HG03520 (cell line): ENCODE results near the gene MRC2.

Experiments used
- ATAC-seq: cut with Tn5 transposase; IDR thresholded peaks from one replicate; pipeline ENCODE4 v1.9.1; 2021; ENCODE audit warnings: mild to moderate bottlenecking, moderate library complexity; ENCODE audit not compliant: unreplicated experiment

Gene MRC2

GRCh38 chr17:62658136-62658920 lies 30.9 kb downstream of the MRC2 start:
- no peak for ATAC-seq

GRCh38 chr17:62660629-62661118 lies 33.2 kb downstream of the MRC2 start:
- ATAC-seq, result no peak

GRCh38 chr17:62661337-62661736 lies 33.9 kb downstream of the MRC2 start:
- no peak for ATAC-seq

- ATAC-seq, result no peak
Observed at GRCh38 chr17:62662855-62663254, 35.4 kb downstream of the MRC2 start.

- ATAC-seq, result no peak
Observed at GRCh38 chr17:62663304-62663703, 35.8 kb downstream of the MRC2 start.

- no peak for ATAC-seq
Observed at GRCh38 chr17:62664336-62665120, 37.1 kb downstream of the MRC2 start.

GRCh38 chr17:62665599-62665998 lies 38.1 kb downstream of the MRC2 start:
- no peak for ATAC-seq

GRCh38 chr17:62666061-62666800 lies 38.8 kb downstream of the MRC2 start:
- no peak for ATAC-seq

GRCh38 chr17:62666801-62667591 lies 39.5 kb downstream of the MRC2 start:
- no peak for ATAC-seq

- ATAC-seq, result no peak
Observed at GRCh38 chr17:62668091-62668804, 40.8 kb downstream of the MRC2 start.

GRCh38 chr17:62670202-62670821 lies 42.8 kb downstream of the MRC2 start:
- ATAC-seq, result no peak

- ATAC-seq, result no peak
Observed at GRCh38 chr17:62671553-62671952, 44.1 kb downstream of the MRC2 start.

GRCh38 chr17:62672957-62673356 lies 45.5 kb downstream of the MRC2 start:
- ATAC-seq, result no peak

- ATAC-seq, result no peak
Observed at GRCh38 chr17:62673614-62674362, 46.3 kb downstream of the MRC2 start.

GRCh38 chr17:62674363-62674739 lies 46.9 kb downstream of the MRC2 start:
- ATAC-seq, result no peak

- no peak for ATAC-seq
Observed at GRCh38 chr17:62674841-62675240, 47.4 kb downstream of the MRC2 start.

GRCh38 chr17:62675260-62675659 lies 47.8 kb downstream of the MRC2 start:
- no peak for ATAC-seq

GRCh38 chr17:62675701-62676100 lies 48.2 kb downstream of the MRC2 start:
- no peak for ATAC-seq
